ENCODE data around the gene GRM7.

The GRM7 gene

DNA sequence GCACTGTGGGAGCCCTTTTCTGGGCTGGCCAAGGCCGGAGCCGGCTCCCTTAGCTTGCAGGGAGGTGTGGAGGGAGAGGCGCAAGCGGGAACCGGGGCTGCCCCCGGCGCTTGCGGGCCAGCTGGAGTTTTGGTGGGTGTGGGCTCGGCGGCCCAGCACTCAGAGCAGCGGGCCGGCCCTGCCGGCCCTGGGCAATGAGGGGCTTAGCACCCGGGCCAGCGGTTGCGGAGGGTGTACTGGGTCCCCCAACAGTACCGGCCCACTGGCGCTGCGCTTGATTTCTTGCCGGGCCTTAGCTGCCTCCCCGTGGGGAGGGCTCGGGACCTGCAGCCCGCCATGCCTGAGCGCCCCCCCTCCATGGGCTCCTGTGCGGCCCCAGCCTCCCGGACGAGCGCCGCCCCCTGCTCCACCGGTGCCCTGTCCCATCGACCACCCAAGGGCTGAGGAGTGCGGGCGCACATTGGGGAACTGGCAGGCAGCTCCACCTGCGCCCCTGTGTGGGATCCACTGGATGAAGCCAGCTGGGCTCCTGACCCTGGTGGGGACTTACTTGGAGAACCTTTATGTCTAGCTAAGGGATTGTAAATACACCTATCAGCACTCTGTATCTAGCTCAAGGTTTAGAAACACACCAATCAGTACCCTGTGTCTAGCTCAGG, 707.7 kb downstream of the GRM7 start:
- DNase-seq (ENCODE audit: low spot score) = no peak
- TF ChIP-seq, protein P1, sequence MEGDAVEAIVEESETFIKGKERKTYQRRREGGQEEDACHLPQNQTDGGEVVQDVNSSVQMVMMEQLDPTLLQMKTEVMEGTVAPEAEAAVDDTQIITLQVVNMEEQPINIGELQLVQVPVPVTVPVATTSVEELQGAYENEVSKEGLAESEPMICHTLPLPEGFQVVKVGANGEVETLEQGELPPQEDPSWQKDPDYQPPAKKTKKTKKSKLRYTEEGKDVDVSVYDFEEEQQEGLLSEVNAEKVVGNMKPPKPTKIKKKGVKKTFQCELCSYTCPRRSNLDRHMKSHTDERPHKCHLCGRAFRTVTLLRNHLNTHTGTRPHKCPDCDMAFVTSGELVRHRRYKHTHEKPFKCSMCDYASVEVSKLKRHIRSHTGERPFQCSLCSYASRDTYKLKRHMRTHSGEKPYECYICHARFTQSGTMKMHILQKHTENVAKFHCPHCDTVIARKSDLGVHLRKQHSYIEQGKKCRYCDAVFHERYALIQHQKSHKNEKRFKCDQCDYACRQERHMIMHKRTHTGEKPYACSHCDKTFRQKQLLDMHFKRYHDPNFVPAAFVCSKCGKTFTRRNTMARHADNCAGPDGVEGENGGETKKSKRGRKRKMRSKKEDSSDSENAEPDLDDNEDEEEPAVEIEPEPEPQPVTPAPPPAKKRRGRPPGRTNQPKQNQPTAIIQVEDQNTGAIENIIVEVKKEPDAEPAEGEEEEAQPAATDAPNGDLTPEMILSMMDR (IDR thresholded peaks at IDR 0.05) = no peak
- H3K4me3 ChIP-seq = no peak overlapping the region
- H3K27ac ChIP-seq = no peak overlapping the region

- H3K4me3 ChIP-seq = no peak overlapping the region
These were observed 712.4 kb downstream of the GRM7 start for GRCh38 chr3:7573330-7573729.

GRCh38 chr3:7574435-7574834, 713.5 kb downstream of the GRM7 start:
- TF ChIP-seq, protein P1 (IDR thresholded peaks at IDR 0.05) = no peak
- Histone ChIP-seq H3K4me3 (no peak overlapping the region), H3K27ac (no peak overlapping the region)
- DNase-seq (ENCODE audit: low spot score) = no peak

More at GRCh38 chr3:7573330-7573729, 712.4 kb downstream of the GRM7 start:
- H3K27ac ChIP-seq = peak overlapping the region in 1 of 2 donors; percentile 61
- DNase-seq (ENCODE audit: low spot score) = no peak
- TF ChIP-seq, protein P1 (IDR thresholded peaks at IDR 0.05) = no peak

- Histone ChIP-seq H3K27ac (no peak overlapping the region), H3K4me3 (no peak overlapping the region)
- no peak for DNase-seq (ENCODE audit: low spot score)
- TF ChIP-seq, protein P1 (IDR thresholded peaks at IDR 0.05) = no peak
These were observed 715.2 kb downstream of the GRM7 start for GRCh38 chr3:7576071-7576470.

DNA sequence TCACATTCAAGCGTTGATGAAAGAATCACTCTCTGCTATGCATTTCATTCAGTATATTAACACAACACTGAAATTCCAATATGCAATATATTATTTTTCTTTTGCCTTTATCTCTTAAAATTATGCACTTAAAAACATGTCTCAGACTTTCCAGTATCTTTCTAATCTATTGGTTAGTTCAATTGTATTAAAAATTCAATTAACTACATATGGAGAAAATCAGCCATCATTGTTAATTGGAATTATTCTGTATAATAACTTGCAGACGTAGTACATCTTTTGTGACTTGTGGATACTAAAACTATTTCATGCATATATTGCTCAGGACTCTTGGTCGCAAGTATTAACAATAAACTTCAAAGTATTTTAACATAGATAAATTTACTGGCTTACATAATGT, 715.6 kb downstream of the GRM7 start:
- TF ChIP-seq, protein P1 (IDR thresholded peaks at IDR 0.05) = no peak
- Histone ChIP-seq H3K27ac (no peak overlapping the region), H3K4me3 (no peak overlapping the region)
- DNase-seq (ENCODE audit: low spot score) = no peak

GRCh38 chr3:7577513-7577912, 716.6 kb downstream of the GRM7 start:
- no peak for DNase-seq (ENCODE audit: low spot score)
- H3K27ac ChIP-seq = no peak overlapping the region
- TF ChIP-seq, protein P1 (IDR thresholded peaks at IDR 0.05) = no peak
- no peak overlapping the region for H3K4me3 ChIP-seq

DNA sequence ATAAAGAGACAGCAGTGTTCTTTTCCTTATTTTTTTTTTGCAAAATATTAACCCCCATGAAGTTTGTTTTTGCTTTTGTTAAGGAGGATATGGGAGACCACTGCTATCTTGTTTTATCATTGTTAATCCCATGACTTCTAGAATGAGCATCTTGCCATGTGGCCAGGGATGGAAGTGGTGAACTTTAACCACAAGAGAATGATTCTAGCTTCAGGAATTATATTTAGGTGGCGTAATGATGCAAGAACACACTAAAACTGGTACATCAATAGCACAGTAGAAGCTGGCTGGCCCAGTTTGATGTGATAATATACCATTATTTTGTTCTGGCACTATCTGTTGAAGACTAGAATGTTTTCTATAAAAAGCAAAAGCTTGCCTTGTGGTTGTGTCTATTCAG, 720.9 kb downstream of the GRM7 start:
- TF ChIP-seq, protein P1 (IDR thresholded peaks at IDR 0.05) = no peak
- Histone ChIP-seq H3K27ac (no peak overlapping the region), H3K4me3 (no peak overlapping the region)
- no peak for DNase-seq (ENCODE audit: low spot score)
